Uterus (tissue), 2 donors: ENCODE results near the gene JPH3.

Experiments
- CTCF ChIP-seq, 4 experiments: fragments of 200-600 bp in 2 of 4; fragments of 450-650 bp in 2 of 4; sonication (generic) in 2 of 4; IDR thresholded peaks; one replicate each; pipeline ENCODE4 v1.5.1; 2016 to 2019; ENCODE audit warnings: antibody characterized with exemption in 4 of 4, mild to moderate bottlenecking in 2 of 4, moderate library complexity in 1 of 4
- POLR2A ChIP-seq, 2 donors: fragments of 450-650 bp; IDR thresholded peaks; one replicate each; pipeline ENCODE4 v1.6.1; 2016; ENCODE audit warnings: antibody characterized with exemption in 2 of 2, mild to moderate bottlenecking in 1 of 2, moderate library complexity in 1 of 2

- TF ChIP-seq CTCF (IDR thresholded peaks at IDR 0.05): no peak
- TF ChIP-seq POLR2A (IDR thresholded peaks at IDR 0.05): no peak
Measured at GRCh38 chr16:87680272-87680644, 78.0 kb downstream of the JPH3 start.
